Cardiac ventricle fibroblast (primary cell): ENCODE results near the gene ERICH4. TPM values are rescaled to one million over a fixed set of nuclear protein-coding genes. Genes with fewer than 3 reads are reported as not detected.

Source experiments
- total RNA-seq: library from RNA; depleted of rRNA; stranded (reverse); fragments of >200 nt; gene quantifications from 2 replicates; pipeline ENCODE4 v1.2.3, GENCODE V29; 2015

The ERICH4 gene
- total RNA-seq, result not detected in 2 replicates

GRCh38 chr19:41442473-41443355 is at the start of gene ERICH4:
Gene ERICH4, plus strand, starts transcription at chr19:41443156. Its CDS starts 14 bp downstream, at chr19:41443170.

GRCh38 chr19:41397086-41398049 is 45.6 kb upstream of the ERICH4 start, which contains the start of the genes BCKDHA and EXOSC5:
Gene BCKDHA, plus strand, starts transcription at chr19:41397818. Its CDS starts 10 bp downstream, at chr19:41397828.
Gene EXOSC5, minus strand, starts transcription at chr19:41397359. Its CDS starts 31 bp downstream, at chr19:41397328.

GRCh38 chr19:41426952-41427646 is 15.9 kb upstream of the ERICH4 start, which contains the start of gene B3GNT8:
Gene B3GNT8, minus strand, starts transcription at chr19:41427374. Its CDS starts 596 bp downstream, at chr19:41426778.

GRCh38 chr19:41439441-41440222 is 3.3 kb upstream of the ERICH4 start, which contains the start of gene DMAC2:
Gene DMAC2, minus strand, starts transcription at chr19:41439912. Its CDS starts 13 bp downstream, at chr19:41439899.

Other genes with a start within 250 kb of the ERICH4 start
- gene CYP2S1, start 249.9 kb upstream of the ERICH4 start, total RNA-seq, result not detected in 2 replicates
- gene AXL, start 223.9 kb upstream of the ERICH4 start, total RNA-seq, result 44.3 and 52.9 TPM in 2 replicates
- 117 and 119 TPM in 2 replicates for gene HNRNPUL1, start 178.8 kb upstream of the ERICH4 start, total RNA-seq
- 11.9 and 12.0 TPM in 2 replicates for gene CCDC97, start 133.0 kb upstream of the ERICH4 start, total RNA-seq
- gene TGFB1, start 89.2 kb upstream of the ERICH4 start, total RNA-seq, result 65.2 and 74.3 TPM in 2 replicates
- 1.7 and 6.1 TPM in 2 replicates for gene B9D2, start 79.0 kb upstream of the ERICH4 start, total RNA-seq
- gene TMEM91, start 66.6 kb upstream of the ERICH4 start, total RNA-seq, result 5.5 and 8.5 TPM in 2 replicates
- gene EXOSC5, start 45.8 kb upstream of the ERICH4 start, total RNA-seq, result 15.2 and 25.5 TPM in 2 replicates
- gene BCKDHA, start 45.3 kb upstream of the ERICH4 start, total RNA-seq, result 30.8 and 37.3 TPM in 2 replicates
- 0.78 and 1.2 TPM in 2 replicates for gene B3GNT8, start 15.8 kb upstream of the ERICH4 start, total RNA-seq
- 28.8 and 31.2 TPM in 2 replicates for gene DMAC2, start 3.2 kb upstream of the ERICH4 start, total RNA-seq
- not detected in 2 replicates for gene CEACAM21, start 133.0 kb downstream of the ERICH4 start, total RNA-seq
- not detected in 2 replicates for gene CEACAM4, start 183.9 kb downstream of the ERICH4 start, total RNA-seq
- gene CEACAM7, start 245.1 kb downstream of the ERICH4 start, total RNA-seq, result not detected in 2 replicates